PC-9 (cell line): Measurements from ENCODE around the gene IRF5. TPM values are rescaled to one million over a fixed set of nuclear protein-coding genes. Genes with fewer than 3 reads are reported as not detected.

ENCODE experiments used
- BruUV-seq: library from RNA; stranded (reverse); fragments of 400-500 nt; replicated peaks from 2 replicates; lab custom pipeline; 2021; lab: Mats Ljungman, UMichigan
- CTCF ChIA-PET: fragments of 300-600 bp; sonication (Branson Sonifier 250); formaldehyde crosslinking; loops from one replicate; lab custom pipeline; 2022; ENCODE audit warnings: antibody characterized with exemption; lab: Charles Lee
- POLR2A ChIA-PET: fragments of 300-600 bp; sonication (Branson Sonifier 250); formaldehyde crosslinking; loops from one replicate; lab custom pipeline; 2022; ENCODE audit warnings: antibody characterized with exemption; ENCODE audit not compliant: unreplicated experiment; lab: Charles Lee
- DNase-seq, 2 experiments: peaks; one replicate each; pipeline versions ENCODE4 v3.0.0 to v3.0.0-alpha.2; 2015 to 2022; ENCODE audit warnings: mixed read lengths in 1 of 2
- H2AFZ ChIP-seq: fragments of 200-600 bp; sonication (generic); 2 replicates; pipeline ENCODE4 v1.8.1; 2017; ENCODE audit warnings: antibody characterized with exemption
- H3F3A ChIP-seq: fragments of 200-600 bp; sonication (generic); 2 replicates; pipeline ENCODE4 v1.8.1; 2017; ENCODE audit warnings: antibody characterized with exemption, mild to moderate bottlenecking, low read depth; ENCODE audit not compliant: insufficient read depth
- H3K27ac ChIP-seq: fragments of 200-600 bp; sonication (generic); 2 replicates; pipeline ENCODE4 v1.6.1; 2016; ENCODE audit warnings: mixed run types
- H3K27me3 ChIP-seq: fragments of 200-600 bp; sonication (generic); 2 replicates; pipeline ENCODE4 v1.6.1; 2016; ENCODE audit warnings: low read depth, mixed run types; ENCODE audit not compliant: insufficient read depth
- H3K36me3 ChIP-seq: fragments of 200-600 bp; sonication (generic); 2 replicates; pipeline ENCODE4 v1.6.1; 2016; ENCODE audit warnings: low read depth, mixed run types
- H3K4me1 ChIP-seq: fragments of 200-600 bp; sonication (generic); replicated peaks from 2 replicates; pipeline ENCODE4 v1.6.1; 2016; ENCODE audit warnings: mixed run types; ENCODE audit not compliant: insufficient read depth
- H3K4me2 ChIP-seq: fragments of 200-600 bp; sonication (generic); 2 replicates; pipeline ENCODE4 v1.6.1; 2017; ENCODE audit warnings: mixed run types
- H3K4me3 ChIP-seq: fragments of 200-600 bp; sonication (generic); 2 replicates; pipeline ENCODE4 v1.6.1; 2016; ENCODE audit warnings: mixed run types
- H3K79me2 ChIP-seq: fragments of 200-600 bp; sonication (generic); 2 replicates; pipeline ENCODE4 v1.6.1; 2017; ENCODE audit warnings: low read depth, mixed run types
- H3K9me2 ChIP-seq: fragments of 200-600 bp; sonication (generic); 2 replicates; pipeline ENCODE4 v1.8.1; 2017; ENCODE audit warnings: mild to moderate bottlenecking; ENCODE audit not compliant: insufficient read depth
- H3K9me3 ChIP-seq: fragments of 200-600 bp; sonication (generic); 2 replicates; pipeline ENCODE4 v1.8.1; 2016; ENCODE audit warnings: low read depth; ENCODE audit not compliant: insufficient read depth
- H4K20me1 ChIP-seq: fragments of 200-600 bp; sonication (generic); 2 replicates; pipeline ENCODE4 v1.8.1; 2017; ENCODE audit not compliant: insufficient read depth
- CTCF ChIP-seq: fragments of 200-600 bp; sonication (generic); conservative IDR thresholded peaks from 2 replicates; pipeline ENCODE4 v1.6.1; 2017; ENCODE audit warnings: mixed run types, antibody characterized with exemption, mild to moderate bottlenecking, moderate library complexity
- EZH2 ChIP-seq: fragments of 200-600 bp; sonication (generic); IDR thresholded peaks from 2 replicates; pipeline ENCODE4 v1.8.0; 2017; ENCODE audit warnings: antibody characterized with exemption, low read depth
- intact Hi-C: fragments of 100-400 bp; cut with micrococcal nuclease; formaldehyde crosslinking; loops from one replicate; pipeline ENCODE4 v1.10.0; 2022; ENCODE audit not compliant: unreplicated experiment
- total RNA-seq: library from RNA; stranded (reverse); gene quantifications from 2 replicates; pipeline ENCODE4 v1.2.3, GENCODE V29; 2021

The IRF5 gene
- total RNA-seq, 1 experiment from 2014 or later, result 3.4 TPM

- POLR2A ChIA-PET, result interaction anchor here (0.7 kb wide), 1 partner anchor 8 kb away, joined by 3 read pairs; no protein-coding TSS in a partner anchor
- H3K4me3 ChIP-seq, result no peak overlapping the region
Observed at GRCh38 chr7:128944487-128945236, 6.9 kb downstream of the IRF5 start.

GRCh38 chr7:128945668-128946366 lies 8.1 kb downstream of the IRF5 start:
- Histone ChIP-seq H3K4me2 (no peak overlapping the region), H3K27me3 (no peaks in the 10 kb centered on the region), H3K4me3 (no peak overlapping the region), H2AFZ (no peak overlapping the region), H3K4me1 (no peaks in the 10 kb centered on the region), H3K9me2 (no peaks in the 10 kb centered on the region), H3K36me3 (no peaks in the 10 kb centered on the region), H3K27ac (no peak overlapping the region), H3K79me2 (no peaks in the 10 kb centered on the region), H3F3A (0 out of 2 replicates have a peak, but pooled peaks cover 5% of the 10 kb centered on the region), H4K20me1 (no peaks in the 10 kb centered on the region), H3K9me3 (no peaks in the 10 kb centered on the region)
- POLR2A ChIA-PET, result no interaction called here
- no peak for TF ChIP-seq EZH2
- no peak for TF ChIP-seq CTCF
- intact Hi-C loops, result no loop called here
- BruUV-seq, result no TSS peak
- DNase-seq, result no peak
- CTCF ChIA-PET, result no interaction called here

More at GRCh38 chr7:128944487-128945236, 6.9 kb downstream of the IRF5 start:
- DNase-seq, result no peak
- no peaks in the 10 kb centered on the region for H3K9me2 ChIP-seq
- TF ChIP-seq EZH2 (no peak), CTCF (no peak)
- H3K4me1 ChIP-seq, result no peaks in the 10 kb centered on the region
- H3K4me2 ChIP-seq, result no peak overlapping the region
- no peaks in the 10 kb centered on the region for H3K9me3 ChIP-seq
- no peaks in the 10 kb centered on the region for H3K36me3 ChIP-seq
- H3F3A ChIP-seq, result 0 out of 2 replicates have a peak, but pooled peaks cover 5% of the 10 kb centered on the region
- no peaks in the 10 kb centered on the region for H3K79me2 ChIP-seq
- no peaks in the 10 kb centered on the region for H4K20me1 ChIP-seq
- no peak overlapping the region for H3K27ac ChIP-seq
- intact Hi-C loops, result no loop called here
- no peaks in the 10 kb centered on the region for H3K27me3 ChIP-seq
- no TSS peak for BruUV-seq
- CTCF ChIA-PET, result no interaction called here
- no peak overlapping the region for H2AFZ ChIP-seq

GRCh38 chr7:128946936-128947830 lies 9.5 kb downstream of the IRF5 start:
- Histone ChIP-seq H3K9me2 (no peaks in the 10 kb centered on the region), H2AFZ (no peak overlapping the region), H3K9me3 (no peaks in the 10 kb centered on the region), H3K27ac (no peak overlapping the region), H3K27me3 (no peaks in the 10 kb centered on the region), H4K20me1 (no peaks in the 10 kb centered on the region), H3F3A (0 out of 2 replicates have a peak, but pooled peaks cover 5% of the 10 kb centered on the region), H3K36me3 (no peaks in the 10 kb centered on the region), H3K79me2 (no peaks in the 10 kb centered on the region), H3K4me3 (no peak overlapping the region), H3K4me1 (no peaks in the 10 kb centered on the region), H3K4me2 (no peak overlapping the region)
- no peak for DNase-seq
- no TSS peak for BruUV-seq
- TF ChIP-seq EZH2, result no peak
- TF ChIP-seq CTCF, result no peak; the same call in 1 of the 2 replicates
- ChIA-PET POLR2A (no interaction called here), CTCF (interaction anchor here (0.5 kb wide), 1 partner anchor 33 kb away, joined by 3 read pairs; no protein-coding TSS in a partner anchor)
- intact Hi-C loops, result no loop called here
